GM19043 (cell line): Measurements from ENCODE around the gene SDHA.
A peak's percentile ranks its signal among the peaks of the same experiment; 100 is the strongest.

Experiments
- ATAC-seq: cut with Tn5 transposase; IDR thresholded peaks from one replicate; pipeline ENCODE4 v1.9.1; 2021; ENCODE audit warnings: low read depth; ENCODE audit not compliant: unreplicated experiment

Gene SDHA

GRCh38 chr5:185095-186070 is 32.7 kb upstream of the SDHA start:
- ATAC-seq, result no peak

GRCh38 chr5:186091-187041 is 31.8 kb upstream of the SDHA start:
- ATAC-seq, result no peak

- no peak for ATAC-seq
These were observed 31.1 kb upstream of the SDHA start for GRCh38 chr5:187042-187431.

- no peak for ATAC-seq
These were observed 30.3 kb upstream of the SDHA start for GRCh38 chr5:187617-188451.

GRCh38 chr5:188488-189481 is 29.3 kb upstream of the SDHA start:
- peak; percentile 73 for ATAC-seq

GRCh38 chr5:189486-189885 is 28.6 kb upstream of the SDHA start:
- ATAC-seq, result no peak

- no peak for ATAC-seq
These were observed 28.1 kb upstream of the SDHA start for GRCh38 chr5:189976-190365.

- ATAC-seq, result no peak
These were observed 27.6 kb upstream of the SDHA start for GRCh38 chr5:190366-191035.

- peak; percentile 35 for ATAC-seq
These were observed 26.8 kb upstream of the SDHA start, which contains the start of gene LRRC14B for GRCh38 chr5:191036-191948. TSS of gene LRRC14B (plus strand) at chr5:191495. CDS start at chr5:191539, 44 bp downstream.

GRCh38 chr5:191949-192690 is 26.0 kb upstream of the SDHA start:
- no peak for ATAC-seq

GRCh38 chr5:192691-192969 is 25.5 kb upstream of the SDHA start:
- no peak for ATAC-seq

- no peak for ATAC-seq
These were observed 24.9 kb upstream of the SDHA start for GRCh38 chr5:192970-193831.

GRCh38 chr5:194102-194501 is 24.0 kb upstream of the SDHA start:
- no peak for ATAC-seq

GRCh38 chr5:194603-195209 is 23.4 kb upstream of the SDHA start:
- ATAC-seq, result no peak

- no peak for ATAC-seq
These were observed 22.5 kb upstream of the SDHA start for GRCh38 chr5:195401-196160.
